NCI-H748 (cell line): ENCODE results near the gene RNGTT.
"Not testable (repeated sequence)": the region's sequence is repeated elsewhere in the genome, so short reads cannot be mapped to it uniquely, and the experiment has no call there.

Experiments
- DNase-seq: peaks from one replicate; lab custom pipeline; 2025; ENCODE audit not compliant: unreplicated experiment; lab: John Stamatoyannopoulos, UW

The RNGTT gene

GRCh38 chr6:88869263-88870020 is 94.0 kb downstream of the RNGTT start:
- no peak for DNase-seq

- no peak for DNase-seq
Observed at GRCh38 chr6:88867841-88868731, 95.3 kb downstream of the RNGTT start.

DNA sequence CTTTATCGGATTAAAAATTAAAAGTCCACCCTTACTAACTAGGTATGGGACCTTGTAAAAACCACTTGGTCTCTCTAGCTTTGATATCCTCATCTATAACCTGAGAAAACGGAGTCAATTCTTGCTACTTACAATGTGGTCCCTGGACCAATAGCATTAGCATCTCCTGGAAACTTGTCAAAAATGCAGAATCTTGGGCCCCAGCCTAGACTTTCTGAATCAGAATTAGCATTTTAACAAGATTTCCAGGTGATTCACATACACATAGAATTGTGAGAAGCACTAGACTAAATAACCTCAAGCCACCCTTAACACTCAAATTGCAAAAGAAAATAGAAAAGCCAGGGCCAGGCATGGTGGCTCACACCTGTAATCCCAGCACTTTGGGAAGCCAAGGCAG is 96.6 kb downstream of the RNGTT start:
- DNase-seq = no peak

DNA sequence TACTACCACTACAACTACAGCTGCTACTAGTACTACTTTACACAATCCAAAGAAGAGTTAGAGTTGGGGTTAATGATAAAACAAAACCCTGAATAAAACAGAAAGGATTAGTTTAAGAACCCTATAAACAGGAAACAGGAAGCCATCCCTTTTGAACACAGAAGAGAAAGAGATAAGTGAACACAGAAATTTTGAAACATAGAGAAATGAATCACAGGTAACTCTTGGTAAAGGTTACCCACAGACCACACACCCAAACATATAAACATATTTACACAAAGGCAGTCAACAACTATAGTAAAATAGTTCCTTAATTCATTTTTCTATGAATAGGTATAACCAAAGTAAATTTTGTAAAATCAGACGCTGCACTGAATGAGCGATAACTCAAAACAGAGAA is 98.1 kb downstream of the RNGTT start:
- DNase-seq = no peak

- DNase-seq = peak; percentile 25
Observed at GRCh38 chr6:88864359-88865054, 98.9 kb downstream of the RNGTT start.

GRCh38 chr6:88860310-88860709 is 103.1 kb downstream of the RNGTT start:
- DNase-seq = no peak

- DNase-seq = no peak
Observed at GRCh38 chr6:88858455-88858854, 105.0 kb downstream of the RNGTT start.

GRCh38 chr6:88856566-88856965 is 106.9 kb downstream of the RNGTT start:
- DNase-seq = no peak

DNA sequence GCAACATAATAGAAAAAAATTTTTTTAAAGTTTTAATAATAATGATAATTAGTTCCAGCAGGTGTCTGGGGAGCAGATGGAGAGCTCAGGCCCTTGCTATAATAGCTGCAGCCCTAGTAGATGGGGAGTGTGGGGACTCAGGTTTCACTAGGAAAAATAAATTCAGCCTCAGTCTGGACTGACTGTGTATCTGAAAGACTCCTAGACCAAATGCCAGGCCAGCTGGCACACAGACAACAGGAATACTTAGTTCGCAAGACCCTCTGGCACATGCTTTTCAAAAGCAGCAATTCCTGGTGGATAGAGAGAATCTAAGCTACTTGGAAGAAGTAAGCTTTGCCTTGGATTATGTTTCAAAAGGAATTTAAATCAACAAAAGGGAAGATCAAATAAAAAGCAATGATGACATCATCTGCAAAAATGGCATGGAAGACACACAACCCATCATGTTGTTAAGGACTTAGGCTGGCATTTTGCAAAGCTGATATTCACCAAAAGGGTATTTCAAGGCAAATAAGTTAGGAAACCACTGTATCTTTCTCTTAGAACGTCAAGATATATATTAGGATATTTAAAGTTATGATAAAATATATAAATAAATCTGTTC is 107.8 kb downstream of the RNGTT start:
- DNase-seq = peak; percentile 7

- no peak for DNase-seq
Observed at GRCh38 chr6:88852775-88853174, 110.6 kb downstream of the RNGTT start.

DNA sequence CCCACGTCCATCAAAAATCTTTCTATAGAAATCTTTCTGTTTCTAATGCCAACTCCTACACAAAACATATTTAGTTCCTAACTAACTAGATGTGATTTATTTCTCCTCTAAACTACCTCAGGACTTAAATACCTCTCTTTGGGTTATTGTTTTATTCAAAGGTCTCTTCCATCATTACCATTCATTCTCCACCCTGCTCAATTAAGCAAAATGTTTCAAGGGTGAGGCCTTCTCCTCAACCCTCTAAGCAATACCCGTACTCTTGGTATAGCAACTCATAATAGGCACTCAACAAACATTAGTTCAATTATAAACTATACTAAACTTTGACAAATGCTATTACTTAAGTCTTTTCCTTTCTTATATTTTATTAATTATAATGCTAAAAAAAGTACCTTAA is 111.4 kb downstream of the RNGTT start:
- DNase-seq = no peak

- no peak for DNase-seq
Observed at GRCh38 chr6:88848870-88849269, 114.5 kb downstream of the RNGTT start.

DNA sequence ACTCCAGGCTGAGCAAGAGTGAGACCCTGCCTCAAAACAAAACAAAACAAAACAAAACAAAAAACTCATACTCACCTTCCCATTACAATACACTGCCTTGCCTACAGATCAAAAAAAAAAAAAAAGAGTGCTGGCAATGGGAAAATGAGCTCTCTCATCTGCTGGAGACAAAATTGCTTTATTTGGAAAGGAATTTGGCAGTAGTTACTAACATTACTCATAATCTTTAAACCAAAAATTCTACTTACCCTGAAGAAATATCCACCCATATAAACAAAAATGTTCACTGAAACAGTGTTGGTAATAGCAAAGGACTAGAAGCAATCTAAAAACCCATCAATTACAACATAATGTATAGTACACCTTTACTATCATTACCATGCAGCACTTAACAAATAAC is 120.4 kb downstream of the RNGTT start:
- no peak for DNase-seq

DNA sequence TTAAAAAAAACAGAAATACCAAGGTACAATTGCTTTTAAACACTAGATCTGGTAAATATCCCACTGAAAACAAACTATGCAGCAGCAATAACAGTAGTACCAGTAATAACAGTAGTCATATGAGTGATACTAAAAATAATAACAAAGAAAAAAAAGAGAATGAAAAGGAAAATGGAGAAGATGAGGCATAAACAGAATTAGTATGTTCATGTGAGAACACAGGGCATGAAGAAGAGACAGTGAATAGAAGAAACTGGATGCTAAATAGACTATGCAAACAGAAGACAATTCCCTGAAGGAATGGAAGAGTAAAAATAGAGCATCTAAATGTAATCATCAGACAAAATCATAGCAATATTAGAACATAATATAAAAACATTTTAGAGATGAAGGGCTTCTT is 121.1 kb downstream of the RNGTT start:
- no peak for DNase-seq

DNA sequence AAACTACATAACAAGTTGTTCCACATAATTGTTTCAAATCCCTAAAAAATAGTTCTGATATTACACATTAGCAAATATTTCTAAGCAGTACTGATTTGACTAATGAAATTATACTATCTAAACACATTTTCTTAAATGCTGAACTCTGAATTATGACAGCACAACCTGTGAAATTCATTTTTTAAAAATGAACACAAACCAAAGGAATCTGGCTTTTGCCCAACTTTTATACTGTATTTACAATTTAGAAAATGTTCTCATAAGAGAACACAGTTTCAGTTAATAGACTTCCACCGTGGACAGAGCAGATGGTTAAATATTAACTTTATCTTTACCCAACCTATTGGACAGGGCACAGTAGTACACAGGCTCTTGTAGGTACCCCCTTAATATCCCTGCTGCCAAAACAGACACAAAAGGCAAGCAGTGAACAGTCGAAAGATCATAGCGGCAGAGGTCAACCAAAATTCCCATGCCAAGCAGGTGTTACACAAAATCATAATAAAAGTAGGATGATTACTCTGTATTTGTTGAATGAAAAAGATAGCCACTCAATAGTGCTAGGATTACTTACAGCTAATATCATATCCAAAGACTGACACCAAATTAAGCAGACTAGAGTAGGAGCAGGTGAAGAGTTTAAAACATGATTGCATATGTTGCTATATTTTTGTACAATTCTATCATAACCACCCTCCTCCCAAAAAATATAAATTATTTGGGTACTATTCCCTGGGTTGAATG is 122.5 kb downstream of the RNGTT start:
- DNase-seq = no peak

DNA sequence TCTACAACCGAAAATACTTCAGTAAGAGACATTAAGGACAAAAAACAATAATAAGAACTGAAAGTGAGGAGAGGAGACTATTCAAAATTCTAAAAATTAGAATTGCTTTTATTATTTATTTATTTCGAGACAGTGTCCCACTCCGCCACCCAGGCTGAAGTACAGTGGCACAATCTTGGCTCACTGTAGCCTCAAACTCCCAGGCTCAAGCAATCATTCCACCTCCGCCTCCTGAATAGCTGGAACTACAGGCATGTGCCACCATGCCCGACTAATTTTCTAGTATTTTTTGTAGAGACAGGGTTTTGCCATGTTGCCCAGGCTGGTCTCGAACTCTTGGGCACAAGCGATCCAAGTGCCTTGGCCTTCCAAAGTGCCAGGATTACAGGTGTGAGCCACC is 123.1 kb downstream of the RNGTT start:
- DNase-seq = no peak

- DNase-seq = no peak
Observed at GRCh38 chr6:88839280-88839679, 124.1 kb downstream of the RNGTT start.

DNA sequence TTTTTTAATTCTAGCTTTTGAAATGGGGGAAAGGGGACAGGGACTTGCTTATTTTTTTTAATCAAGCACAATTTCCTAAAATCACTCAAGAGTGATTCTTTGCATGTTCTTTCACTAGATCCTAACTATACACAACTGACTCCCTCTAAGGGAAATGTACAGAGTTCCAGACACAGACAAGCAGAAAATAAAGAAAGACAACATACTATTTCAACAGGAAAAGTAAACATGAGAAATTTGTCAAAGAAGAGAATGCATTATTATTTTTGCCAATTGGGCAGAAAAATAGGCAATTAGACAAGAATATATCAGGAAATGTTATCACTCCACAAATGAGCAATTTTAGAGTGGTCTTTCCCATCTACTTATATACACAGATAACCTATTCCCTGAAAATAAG is 128.2 kb downstream of the RNGTT start:
- no peak for DNase-seq

DNA sequence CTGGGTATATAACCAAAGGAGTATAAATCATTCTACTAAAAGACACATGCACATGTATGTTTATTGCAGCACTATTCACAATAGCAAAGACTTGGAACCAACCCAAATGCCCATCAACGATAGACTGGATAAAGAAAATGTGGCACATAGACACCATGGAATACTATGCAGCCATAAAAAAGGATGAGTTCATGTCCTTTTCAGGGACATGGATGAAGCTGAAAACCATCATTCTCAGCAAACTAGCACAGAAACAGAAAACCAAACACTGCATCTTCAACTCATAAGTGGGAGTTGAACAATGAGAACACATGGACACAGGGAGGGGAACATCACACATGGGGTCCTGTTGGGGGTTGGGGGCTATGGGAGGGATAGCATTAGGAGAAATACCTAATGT is 130.3 kb downstream of the RNGTT start:
- not testable (repeated sequence) for DNase-seq

DNA sequence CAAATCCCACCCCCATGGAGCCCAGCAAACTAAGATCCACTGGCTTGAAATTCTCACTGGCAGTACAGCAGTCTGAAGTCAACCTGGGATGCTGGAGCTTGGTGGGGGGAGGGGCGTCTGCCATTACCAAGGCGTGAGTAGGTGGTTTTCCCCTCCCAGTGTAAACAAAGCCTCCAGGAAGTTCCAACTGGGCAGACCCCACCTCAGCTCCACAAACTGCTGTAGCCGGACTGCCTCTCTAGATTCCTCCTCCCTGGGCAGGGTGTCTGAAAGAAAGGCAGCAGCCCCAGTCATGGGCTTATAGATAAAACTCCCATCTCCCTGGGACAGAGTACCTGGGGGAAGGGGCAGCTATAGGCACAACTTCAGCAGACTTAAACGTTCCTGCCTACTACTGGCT is 135.8 kb downstream of the RNGTT start:
- DNase-seq = peak; percentile 18

GRCh38 chr6:88825856-88826255 is 137.6 kb downstream of the RNGTT start:
- no peak for DNase-seq
